HCT116 (cell line): Measurements from ENCODE around the gene LRRC3B. TPM values are rescaled to one million over a fixed set of nuclear protein-coding genes. Genes with fewer than 3 reads are reported as not detected.

Experiments used
- ATAC-seq: fragments of 200-7000 bp; cut with Tn5 transposase; 2 replicates; pipeline ENCODE4 v1.9.1; 2020; ENCODE audit warnings: mild to moderate bottlenecking, moderate library complexity
- BruUV-seq: library from RNA; stranded (reverse); fragments of 400-500 nt; replicated peaks from 2 replicates; lab custom pipeline; 2021; lab: Mats Ljungman, UMichigan
- CTCF ChIA-PET: fragments of 300-600 bp; sonication (Branson Sonifier 250); formaldehyde crosslinking; loops from one replicate; lab custom pipeline; 2021; ENCODE audit warnings: antibody characterized with exemption; lab: Charles Lee
- POLR2A ChIA-PET: fragments of 300-600, 350-600 bp; sonication (Branson Sonifier 250); formaldehyde crosslinking; loops from one replicate; lab custom pipeline; 2021; ENCODE audit warnings: antibody characterized with exemption; lab: Charles Lee
- RAD21 ChIA-PET, 2 experiments: fragments of 300-600 bp; sonication (Branson Sonifier 250); formaldehyde crosslinking; loops; one replicate each; lab custom pipeline; 2023; ENCODE audit warnings: low total read pairs in 2 of 2; ENCODE audit not compliant: uncharacterized antibody in 2 of 2, unreplicated experiment in 2 of 2, low non-redundant PET in 1 of 2; lab: Charles Lee
- DNase-seq: peaks from one replicate; pipeline ENCODE4 v3.0.0-alpha.2; 2010; ENCODE audit warnings: low read depth, low spot score
- H2AFZ ChIP-seq: fragments of 200-600 bp; shearing (Covaris generic), sonication (generic); 2 replicates; pipeline ENCODE4 v1.6.1; 2017; ENCODE audit warnings: low read depth, mixed run types, mixed read lengths, antibody characterized with exemption, low read length; ENCODE audit not compliant: poor library complexity, severe bottlenecking
- H3K27ac ChIP-seq: 2 replicates; pipeline ENCODE4 v1.5.1; 2012; ENCODE audit warnings: low read depth, low read length
- H3K27me3 ChIP-seq: fragments of 200-600 bp; sonication (generic); 2 replicates; pipeline ENCODE4 v1.6.1; 2016; ENCODE audit warnings: mixed run types, low read length, mixed read lengths; ENCODE audit not compliant: insufficient read depth
- H3K36me3 ChIP-seq, 2 experiments: fragments of 200-500 bp in 1 of 2; fragments of 200-600 bp in 1 of 2; sonication (Bioruptor generic) in 1 of 2; sonication (generic) in 1 of 2; 2 replicates each; pipeline versions ENCODE4 v1.5.1 to v1.6.1; 2014 to 2016; ENCODE audit warnings: low read length in 2 of 2, inconsistent platforms in 1 of 2, mixed read lengths in 1 of 2, mixed run types in 1 of 2; ENCODE audit not compliant: insufficient read depth in 2 of 2, control insufficient read depth in 1 of 2
- H3K4me1 ChIP-seq, 2 experiments: fragments of 200-600 bp in 1 of 2; sonication (generic) in 1 of 2; 2 replicates each; pipeline versions ENCODE4 v1.5.1 to v1.6.1; 2012 to 2017; ENCODE audit warnings: low read length in 2 of 2, inconsistent platforms in 1 of 2, mild to moderate bottlenecking in 1 of 2, mixed read lengths in 1 of 2, mixed run types in 1 of 2, moderate library complexity in 1 of 2; ENCODE audit not compliant: insufficient read depth in 2 of 2, control insufficient read depth in 1 of 2
- H3K4me2 ChIP-seq: fragments of 200-600 bp; sonication (generic); 2 replicates; pipeline ENCODE4 v1.6.1; 2017; ENCODE audit warnings: mixed run types, low read length, mixed read lengths
- H3K4me3 ChIP-seq, 2 experiments: fragments of 200-600 bp in 1 of 2; sonication (generic) in 1 of 2; replicated peaks in 1 of 2; 2 replicates each; pipeline ENCODE4 v1.5.1; 2011 to 2016; ENCODE audit warnings: low read length in 2 of 2, control low read depth in 1 of 2, low read depth in 1 of 2, mild to moderate bottlenecking in 1 of 2, mixed read lengths in 1 of 2, mixed run types in 1 of 2
- H3K79me2 ChIP-seq: fragments of 200-600 bp; sonication (generic); 2 replicates; pipeline ENCODE4 v1.6.1; 2017; ENCODE audit warnings: mild to moderate bottlenecking, mixed run types, low read length, moderate library complexity, mixed read lengths; ENCODE audit not compliant: insufficient read depth
- H3K9ac ChIP-seq: fragments of 200-600 bp; sonication (generic); 2 replicates; pipeline ENCODE4 v1.6.1; 2016; ENCODE audit warnings: low read length, mixed read lengths
- H3K9me2 ChIP-seq: fragments of 200-600 bp; sonication (generic), shearing (Covaris generic); 2 replicates; pipeline ENCODE4 v1.6.1; 2017; ENCODE audit warnings: mixed run types, mild to moderate bottlenecking, moderate library complexity; ENCODE audit not compliant: insufficient read depth
- H3K9me3 ChIP-seq, 2 experiments: fragments of 200-500 bp in 1 of 2; fragments of 200-600 bp in 1 of 2; sonication (Bioruptor generic) in 1 of 2; sonication (generic) in 1 of 2; 2 replicates each; pipeline ENCODE4 v1.6.1; 2014 to 2017; ENCODE audit warnings: low read length in 2 of 2, mixed read lengths in 2 of 2, inconsistent platforms in 1 of 2, low read depth in 1 of 2, mild to moderate bottlenecking in 1 of 2, mixed run types in 1 of 2, moderate library complexity in 1 of 2; ENCODE audit not compliant: control insufficient read depth in 1 of 2, insufficient read depth in 1 of 2
- H4K20me1 ChIP-seq: fragments of 200-600 bp; sonication (generic), shearing (Covaris generic); 2 replicates; pipeline ENCODE4 v1.6.1; 2017; ENCODE audit warnings: mixed run types, mild to moderate bottlenecking, moderate library complexity; ENCODE audit not compliant: insufficient read depth
- ATF3 ChIP-seq: IDR thresholded peaks from 2 replicates; pipeline ENCODE4 v1.6.1; 2012
- CBX3 ChIP-seq: IDR thresholded peaks from 2 replicates; pipeline ENCODE4 v1.6.1; 2012; ENCODE audit warnings: low read depth
- CEBPB ChIP-seq: IDR thresholded peaks from 2 replicates; pipeline ENCODE4 v1.6.1; 2012; ENCODE audit warnings: low read depth
- CTCF ChIP-seq, 3 experiments: fragments of 200-600 bp in 1 of 3; sonication (generic) in 1 of 3; IDR thresholded peaks in 2 of 3; conservative IDR thresholded peaks in 1 of 3; 2 replicates each; pipeline ENCODE4 v1.5.1; 2012 to 2017; ENCODE audit warnings: low read depth in 2 of 3, low read length in 2 of 3, antibody characterized with exemption in 1 of 3, borderline replicate concordance in 1 of 3, control low read depth in 1 of 3, mild to moderate bottlenecking in 1 of 3, mixed read lengths in 1 of 3, mixed run types in 1 of 3, moderate library complexity in 1 of 3; ENCODE audit not compliant: insufficient read depth in 1 of 3
- EGR1 ChIP-seq: IDR thresholded peaks from 2 replicates; pipeline ENCODE4 v1.6.1; 2012; ENCODE audit warnings: low read depth
- EZH2phosphoT487 ChIP-seq: fragments of 200-600 bp; IDR thresholded peaks from 2 replicates; pipeline ENCODE4 v1.6.1; 2018; ENCODE audit warnings: antibody characterized with exemption, borderline replicate concordance
- JUND ChIP-seq: IDR thresholded peaks from 2 replicates; pipeline ENCODE4 v1.6.1; 2012
- MAX ChIP-seq: IDR thresholded peaks from 2 replicates; pipeline ENCODE4 v1.6.1; 2012
- POLR2A ChIP-seq: IDR thresholded peaks from 2 replicates; pipeline ENCODE4 v1.7.0; 2011; ENCODE audit warnings: borderline replicate concordance; ENCODE audit not compliant: insufficient read depth, insufficient read length; ENCODE audit errors: extremely low read depth
- REST ChIP-seq: IDR thresholded peaks from 2 replicates; pipeline ENCODE4 v1.6.1; 2012; ENCODE audit warnings: low read depth
- SP1 ChIP-seq: IDR thresholded peaks from 2 replicates; pipeline ENCODE4 v1.6.1; 2012; ENCODE audit warnings: low read depth
- TCF7L2 ChIP-seq: IDR thresholded peaks from 2 replicates; pipeline ENCODE4 v1.7.0; 2011; ENCODE audit warnings: borderline replicate concordance, inconsistent platforms; ENCODE audit not compliant: insufficient read depth, insufficient read length; ENCODE audit errors: extremely low read depth
- YY1 ChIP-seq: IDR thresholded peaks from 2 replicates; pipeline ENCODE4 v1.6.1; 2011; ENCODE audit warnings: low read length, low read depth, moderate library complexity, mild to moderate bottlenecking; ENCODE audit not compliant: insufficient replicate concordance; ENCODE audit errors: extremely low read depth
- ZBTB33 ChIP-seq: IDR thresholded peaks from 2 replicates; pipeline ENCODE4 v1.6.1; 2011; ENCODE audit warnings: mild to moderate bottlenecking, low read length, moderate library complexity; ENCODE audit not compliant: insufficient replicate concordance; ENCODE audit errors: extremely low read depth
- ZFX ChIP-seq: fragments of 450-650 bp; IDR thresholded peaks from 2 replicates; pipeline ENCODE4 v1.6.1; 2017
- ZNF274 ChIP-seq: fragments of 200-500 bp; sonication (Bioruptor generic); IDR thresholded peaks from 2 replicates; pipeline ENCODE4 v1.6.1; 2014; ENCODE audit warnings: mild to moderate bottlenecking, low read depth, low read length, inconsistent platforms
- intact Hi-C: fragments of 100-400 bp; cut with micrococcal nuclease; formaldehyde crosslinking; loops from 2 replicates; pipeline ENCODE4 v1.10.0; 2022
- total RNA-seq: library from RNA; stranded (reverse); gene quantifications from one replicate; pipeline ENCODE4 v1.2.1, GENCODE V29; 2021; ENCODE audit not compliant: unreplicated experiment

Gene LRRC3B
- total RNA-seq, 1 experiment from 2014 or later, result not detected

- Histone ChIP-seq H3K4me1 (no peaks in the 10 kb centered on the region), H3K27ac (no peak overlapping the region), H3K36me3 (no peaks in the 10 kb centered on the region), H3K79me2 (no peaks in the 10 kb centered on the region), H2AFZ (no peak overlapping the region), H3K9me3 (peaks cover 0 to 2% of the 10 kb centered on the region in 2 experiments; a peak in 1 of 4 replicates), H3K9ac (no peak overlapping the region), H3K27me3 (no peaks in the 10 kb centered on the region), H3K9me2 (no peaks in the 10 kb centered on the region), H3K4me2 (no peak overlapping the region), H4K20me1 (no peaks in the 10 kb centered on the region), H3K4me3 (no peak overlapping the region)
- intact Hi-C loops, result no loop called here
- TF ChIP-seq CTCF (IDR thresholded peaks at IDR 0.05 in 2 of 3, conservative IDR thresholded peaks at IDR 0.05 in 1 of 3; ENCODE audit: borderline replicate concordance in 1 of 3, insufficient read depth in 1 of 3, low read depth in 2 of 3, low read length in 2 of 3), result no peak
- TF ChIP-seq TCF7L2, result no peak
- no peak for TF ChIP-seq ZNF274
- no peak for TF ChIP-seq MAX
- no peak for TF ChIP-seq ZBTB33
- TF ChIP-seq YY1, result no peak
- no peak for TF ChIP-seq EZH2phosphoT487
- no peak for TF ChIP-seq ZFX
- TF ChIP-seq POLR2A, result no peak
- no peak for TF ChIP-seq EGR1
- TF ChIP-seq CEBPB, result no peak
- TF ChIP-seq SP1, result no peak
- no peak for TF ChIP-seq REST
- no peak for TF ChIP-seq CBX3
- no peak for TF ChIP-seq ATF3
- TF ChIP-seq JUND, result no peak
- POLR2A ChIA-PET, result no interaction called here
- RAD21 ChIA-PET, result no interaction called here
- DNase-seq, result no peak
- CTCF ChIA-PET, result no interaction called here
- no TSS peak for BruUV-seq
- ATAC-seq, result no peak
Measured at GRCh38 chr3:26628915-26629314, 6.3 kb downstream of the LRRC3B start.
